ENCODE data around the gene TUBB4A. TPM values are rescaled to one million over a fixed set of nuclear protein-coding genes. Genes with fewer than 3 reads are reported as not detected.

Gene TUBB4A
- polyA plus RNA-seq, 1 donor, result 7.3 TPM

- no peak for DNase-seq
- H3K4me1 ChIP-seq (ENCODE audit: control insufficient read depth, insufficient read depth, low read length), result peaks cover 10% of the 10 kb centered on the region
- H3K27ac ChIP-seq (ENCODE audit: low read length), result no peak overlapping the region
- no peaks in the 10 kb centered on the region for H3K9me3 ChIP-seq (ENCODE audit: control insufficient read depth, low read depth, low read length)
- no CpG with 5 or more reads among the region's 10 CpGs for WGBS (ENCODE audit: insufficient coverage, low lambda C conversion rate)
- no peaks in the 10 kb centered on the region for H3K36me3 ChIP-seq (ENCODE audit: control insufficient read depth, insufficient read depth, low read length)
- H3K4me3 ChIP-seq (ENCODE audit: low read length), result peak overlapping the region; percentile 4
- H3K27me3 ChIP-seq (ENCODE audit: control insufficient read depth, insufficient read depth, low read length), result peaks cover 8% of the 10 kb centered on the region
These were observed 21.2 kb downstream of the TUBB4A start for GRCh38 chr19:6480848-6481415.

DNA sequence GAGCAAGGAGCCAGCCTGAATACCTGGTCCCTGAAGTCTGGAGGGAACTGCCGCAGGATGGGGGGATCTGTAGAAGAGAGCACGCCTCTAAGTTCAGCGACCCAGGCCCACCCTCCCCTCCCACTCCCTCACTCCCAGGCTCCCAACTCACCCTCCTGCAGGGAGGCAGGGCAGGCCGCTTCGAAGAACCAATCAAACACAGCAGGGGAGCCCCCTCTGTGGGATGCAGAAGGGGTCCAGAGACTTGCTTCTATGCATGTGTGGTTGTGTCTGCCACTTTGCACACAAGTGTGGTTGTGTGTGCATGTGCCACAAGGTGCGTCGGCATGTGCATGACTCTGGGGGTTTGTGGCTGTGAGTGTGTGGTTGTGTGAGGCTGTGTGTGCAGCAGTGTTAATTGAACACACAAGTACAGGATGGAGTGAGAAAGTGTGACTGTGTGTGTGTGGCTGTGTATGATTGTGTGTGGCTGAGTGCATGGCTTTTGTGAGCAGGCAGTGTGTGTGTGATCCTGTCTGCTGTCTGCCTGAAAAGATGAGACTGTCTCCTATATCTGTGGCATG, 22.2 kb downstream of the TUBB4A start:
- DNase-seq, result no peak
- H3K4me3 ChIP-seq (ENCODE audit: low read length), result no peak overlapping the region
- peaks cover 16% of the 10 kb centered on the region for H3K4me1 ChIP-seq (ENCODE audit: control insufficient read depth, insufficient read depth, low read length)
- no peaks in the 10 kb centered on the region for H3K9me3 ChIP-seq (ENCODE audit: control insufficient read depth, low read depth, low read length)
- no peak overlapping the region for H3K27ac ChIP-seq (ENCODE audit: low read length)
- WGBS (ENCODE audit: insufficient coverage, low lambda C conversion rate), result no CpG with 5 or more reads among the region's 7 CpGs
- no peaks in the 10 kb centered on the region for H3K36me3 ChIP-seq (ENCODE audit: control insufficient read depth, insufficient read depth, low read length)
- H3K27me3 ChIP-seq (ENCODE audit: control insufficient read depth, insufficient read depth, low read length), result peaks cover 15% of the 10 kb centered on the region

GRCh38 chr19:6478815-6479214, 23.3 kb downstream of the TUBB4A start:
- peaks cover 23% of the 10 kb centered on the region for H3K4me1 ChIP-seq (ENCODE audit: control insufficient read depth, insufficient read depth, low read length)
- H3K27ac ChIP-seq (ENCODE audit: low read length), result no peak overlapping the region
- no CpG with 5 or more reads among the region's 13 CpGs for WGBS (ENCODE audit: insufficient coverage, low lambda C conversion rate)
- no peak for DNase-seq
- no peaks in the 10 kb centered on the region for H3K36me3 ChIP-seq (ENCODE audit: control insufficient read depth, insufficient read depth, low read length)
- no peak overlapping the region for H3K4me3 ChIP-seq (ENCODE audit: low read length)
- no peaks in the 10 kb centered on the region for H3K9me3 ChIP-seq (ENCODE audit: control insufficient read depth, low read depth, low read length)
- H3K27me3 ChIP-seq (ENCODE audit: control insufficient read depth, insufficient read depth, low read length), result peaks cover 15% of the 10 kb centered on the region

DNA sequence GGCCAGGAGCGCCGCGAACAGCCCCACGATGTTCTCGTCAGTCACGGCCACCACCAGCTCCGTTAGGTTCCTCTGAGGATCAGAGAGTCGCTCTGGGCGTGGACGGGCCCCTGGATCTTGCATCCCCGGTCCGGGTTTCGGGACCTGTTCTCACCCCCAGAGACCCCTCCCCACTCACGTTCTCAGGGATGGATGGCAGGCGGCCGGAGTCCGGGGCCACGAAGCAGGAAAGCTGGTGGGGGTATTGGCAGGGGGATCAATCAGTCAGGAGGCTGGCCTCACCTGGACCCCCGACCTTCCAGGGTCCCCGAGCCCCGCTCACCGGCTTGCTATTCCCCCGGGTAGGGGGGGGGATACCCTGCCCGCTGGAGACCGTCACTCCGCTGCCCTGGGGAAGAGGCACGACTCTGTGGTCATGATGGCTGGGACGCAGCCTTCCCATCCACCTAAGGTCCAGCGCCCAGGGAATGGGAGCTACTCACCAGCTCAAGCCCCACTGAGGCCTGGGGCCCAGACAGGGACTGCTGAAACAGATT, 25.1 kb downstream of the TUBB4A start:
- WGBS (ENCODE audit: insufficient coverage, low lambda C conversion rate), result 0% methylated on average over 1 of the region's 29 CpGs
- peaks cover 15% of the 10 kb centered on the region for H3K27me3 ChIP-seq (ENCODE audit: control insufficient read depth, insufficient read depth, low read length)
- H3K4me3 ChIP-seq (ENCODE audit: low read length), result peak overlapping the region; percentile 38

GRCh38 chr19:6476155-6476895, 25.8 kb downstream of the TUBB4A start:
- H3K27me3 ChIP-seq (ENCODE audit: control insufficient read depth, insufficient read depth, low read length), result peaks cover 15% of the 10 kb centered on the region
- peak; percentile 95 to 96 for DNase-seq
- peak overlapping the region; percentile 39 for H3K4me3 ChIP-seq (ENCODE audit: low read length)
- H3K9me3 ChIP-seq (ENCODE audit: control insufficient read depth, low read depth, low read length), result no peaks in the 10 kb centered on the region
- no peaks in the 10 kb centered on the region for H3K36me3 ChIP-seq (ENCODE audit: control insufficient read depth, insufficient read depth, low read length)
- H3K27ac ChIP-seq (ENCODE audit: low read length), result peak overlapping the region; percentile 56
- WGBS (ENCODE audit: insufficient coverage, low lambda C conversion rate), result no CpG with 5 or more reads among the region's 33 CpGs
- peaks cover 25% of the 10 kb centered on the region for H3K4me1 ChIP-seq (ENCODE audit: control insufficient read depth, insufficient read depth, low read length)

More for the DNA sequence above, 25.1 kb downstream of the TUBB4A start:
- Histone ChIP-seq H3K4me1 (ENCODE audit: control insufficient read depth, insufficient read depth, low read length) (peaks cover 25% of the 10 kb centered on the region), H3K36me3 (ENCODE audit: control insufficient read depth, insufficient read depth, low read length) (no peaks in the 10 kb centered on the region), H3K9me3 (ENCODE audit: control insufficient read depth, low read depth, low read length) (no peaks in the 10 kb centered on the region), H3K27ac (ENCODE audit: low read length) (peak overlapping the region; percentile 56)
- DNase-seq, result no peak

GRCh38 chr19:6475321-6476108, 26.6 kb downstream of the TUBB4A start:
- Histone ChIP-seq H3K4me3 (ENCODE audit: low read length) (peak overlapping the region; percentile 39), H3K27me3 (ENCODE audit: control insufficient read depth, insufficient read depth, low read length) (peaks cover 15% of the 10 kb centered on the region), H3K9me3 (ENCODE audit: control insufficient read depth, low read depth, low read length) (no peaks in the 10 kb centered on the region), H3K36me3 (ENCODE audit: control insufficient read depth, insufficient read depth, low read length) (no peaks in the 10 kb centered on the region), H3K4me1 (ENCODE audit: control insufficient read depth, insufficient read depth, low read length) (peaks cover 25% of the 10 kb centered on the region), H3K27ac (ENCODE audit: low read length) (no peak overlapping the region)
- WGBS (ENCODE audit: insufficient coverage, low lambda C conversion rate), result no CpG with 5 or more reads among the region's 52 CpGs
- DNase-seq, result peak; percentile 53 to 61

DNA sequence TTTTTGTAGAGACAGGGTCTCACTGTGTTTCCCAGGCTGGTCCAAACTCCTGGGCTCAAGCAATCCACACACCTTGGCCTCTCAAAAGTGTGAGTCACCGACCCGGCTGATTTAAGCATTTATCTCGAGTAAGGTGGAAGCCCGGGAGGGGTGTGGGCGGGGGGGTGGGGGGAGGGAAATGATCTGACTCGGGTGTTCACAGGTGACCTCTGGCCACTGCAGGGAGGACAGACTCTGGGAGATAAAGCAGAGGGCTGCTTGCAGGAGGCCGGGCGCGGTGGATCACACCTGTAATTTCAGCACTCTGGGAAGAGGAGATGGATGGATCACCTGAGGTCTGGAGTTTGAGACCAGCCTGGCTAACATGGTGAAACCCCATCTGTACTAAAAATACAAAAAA, 28.5 kb downstream of the TUBB4A start:
- peaks cover 25% of the 10 kb centered on the region for H3K4me1 ChIP-seq (ENCODE audit: control insufficient read depth, insufficient read depth, low read length)
- peaks cover 15% of the 10 kb centered on the region for H3K27me3 ChIP-seq (ENCODE audit: control insufficient read depth, insufficient read depth, low read length)
- no peaks in the 10 kb centered on the region for H3K36me3 ChIP-seq (ENCODE audit: control insufficient read depth, insufficient read depth, low read length)
- no CpG with 5 or more reads among the region's 9 CpGs for WGBS (ENCODE audit: insufficient coverage, low lambda C conversion rate)
- H3K27ac ChIP-seq (ENCODE audit: low read length), result no peak overlapping the region
- peak; percentile 54 to 73 for DNase-seq
- H3K4me3 ChIP-seq (ENCODE audit: low read length), result no peak overlapping the region
- H3K9me3 ChIP-seq (ENCODE audit: control insufficient read depth, low read depth, low read length), result no peaks in the 10 kb centered on the region

- Histone ChIP-seq H3K4me3 (ENCODE audit: low read length) (no peak overlapping the region), H3K36me3 (ENCODE audit: control insufficient read depth, insufficient read depth, low read length) (peaks cover 6% of the 10 kb centered on the region), H3K4me1 (ENCODE audit: control insufficient read depth, insufficient read depth, low read length) (peaks cover 25% of the 10 kb centered on the region), H3K27ac (ENCODE audit: low read length) (no peak overlapping the region), H3K27me3 (ENCODE audit: control insufficient read depth, insufficient read depth, low read length) (peaks cover 15% of the 10 kb centered on the region), H3K9me3 (ENCODE audit: control insufficient read depth, low read depth, low read length) (no peaks in the 10 kb centered on the region)
- DNase-seq, result no peak
- no CpG with 5 or more reads among the region's 4 CpGs for WGBS (ENCODE audit: insufficient coverage, low lambda C conversion rate)
These were observed 29.4 kb downstream of the TUBB4A start for GRCh38 chr19:6472713-6473112.

DNA sequence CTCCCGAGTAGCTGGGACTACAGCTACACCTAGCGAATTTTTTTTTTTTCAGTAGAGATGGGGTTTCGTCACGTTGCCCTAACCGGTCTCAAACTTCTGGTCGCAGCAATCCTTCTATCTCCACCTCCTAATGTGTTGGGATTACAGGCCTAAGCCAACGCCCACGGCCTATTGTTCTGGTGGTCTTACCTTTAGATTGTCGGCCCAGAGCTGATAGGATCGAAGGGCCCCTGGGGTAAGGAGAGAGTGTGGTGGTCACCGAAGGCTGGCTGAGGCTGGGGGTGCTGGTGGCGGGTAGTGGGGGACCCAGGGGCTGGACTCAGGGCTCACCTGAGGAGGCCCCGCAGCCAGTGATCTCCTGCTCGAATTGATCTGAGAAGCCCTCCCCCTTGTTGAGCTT, 31.0 kb downstream of the TUBB4A start:
- no CpG with 5 or more reads among the region's 14 CpGs for WGBS (ENCODE audit: insufficient coverage, low lambda C conversion rate)
- H3K4me1 ChIP-seq (ENCODE audit: control insufficient read depth, insufficient read depth, low read length), result peaks cover 15% of the 10 kb centered on the region
- no peak overlapping the region for H3K27ac ChIP-seq (ENCODE audit: low read length)
- H3K9me3 ChIP-seq (ENCODE audit: control insufficient read depth, low read depth, low read length), result no peaks in the 10 kb centered on the region
- no peak overlapping the region for H3K4me3 ChIP-seq (ENCODE audit: low read length)
- peaks cover 18% of the 10 kb centered on the region for H3K36me3 ChIP-seq (ENCODE audit: control insufficient read depth, insufficient read depth, low read length)
- no peak for DNase-seq
- H3K27me3 ChIP-seq (ENCODE audit: control insufficient read depth, insufficient read depth, low read length), result peaks cover 6% of the 10 kb centered on the region

DNA sequence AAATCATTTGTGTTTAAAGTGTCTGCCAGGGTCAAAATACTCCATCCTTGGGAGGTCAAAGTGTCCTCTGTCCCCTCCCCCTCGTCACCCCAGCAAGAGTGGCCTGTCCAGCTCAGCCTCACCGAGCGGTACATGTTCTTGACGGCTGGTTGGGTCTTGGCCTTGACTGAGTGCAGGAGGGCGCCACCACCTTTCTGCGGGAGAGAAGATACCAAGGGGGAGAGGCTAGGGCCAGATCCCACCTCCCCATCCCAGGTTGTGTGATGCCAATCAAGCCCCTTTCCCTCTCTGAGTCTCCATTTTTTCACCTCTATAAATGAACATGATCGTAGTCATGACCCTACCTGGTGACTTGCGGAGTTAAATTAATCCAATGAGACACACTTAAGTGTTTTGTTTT, 31.9 kb downstream of the TUBB4A start:
- H3K9me3 ChIP-seq (ENCODE audit: control insufficient read depth, low read depth, low read length), result no peaks in the 10 kb centered on the region
- peaks cover 18% of the 10 kb centered on the region for H3K4me1 ChIP-seq (ENCODE audit: control insufficient read depth, insufficient read depth, low read length)
- H3K27me3 ChIP-seq (ENCODE audit: control insufficient read depth, insufficient read depth, low read length), result no peaks in the 10 kb centered on the region
- no peak overlapping the region for H3K27ac ChIP-seq (ENCODE audit: low read length)
- H3K36me3 ChIP-seq (ENCODE audit: control insufficient read depth, insufficient read depth, low read length), result peaks cover 18% of the 10 kb centered on the region
- no peak for DNase-seq
- WGBS (ENCODE audit: insufficient coverage, low lambda C conversion rate), result 100% methylated on average over 2 of the region's 8 CpGs
- H3K4me3 ChIP-seq (ENCODE audit: low read length), result no peak overlapping the region

Measured in large intestine (tissue), 3 donors.